ENCODE measurements around the gene NALCN. TPM values are rescaled to one million over a fixed set of nuclear protein-coding genes. Genes with fewer than 3 reads are reported as not detected.

Gene NALCN
- total RNA-seq, 4 donors from 2014 or later = 0.67 to 2.0 (median 1.5) TPM

DNA sequence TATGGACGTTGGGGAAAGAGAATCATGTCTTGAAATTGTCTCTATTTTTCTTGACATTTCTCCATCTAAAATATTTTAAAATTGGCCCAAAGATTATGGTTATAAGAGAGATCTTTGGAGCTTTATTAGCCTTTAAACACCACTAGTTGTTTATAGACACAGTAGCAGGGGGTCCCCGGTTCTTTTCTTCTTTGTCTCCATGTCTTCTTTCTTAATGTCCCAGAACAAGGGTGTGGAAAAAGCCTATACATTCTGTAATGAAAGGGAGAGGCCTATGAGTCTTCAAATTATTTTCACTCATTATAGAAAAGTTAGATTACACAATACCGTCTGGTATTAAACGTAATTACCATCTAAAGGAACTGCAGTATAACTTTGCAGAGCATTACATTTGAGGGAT is 300.0 kb downstream of the NALCN start:
- 52% methylated on average over 4 of the region's 4 CpGs for WGBS, 2 donors
- no peak for DNase-seq (ENCODE audit: low spot score in 2 of 2)
- TF ChIP-seq POLR2A (IDR thresholded peaks at IDR 0.05) = no peak
- TF ChIP-seq, protein P1, sequence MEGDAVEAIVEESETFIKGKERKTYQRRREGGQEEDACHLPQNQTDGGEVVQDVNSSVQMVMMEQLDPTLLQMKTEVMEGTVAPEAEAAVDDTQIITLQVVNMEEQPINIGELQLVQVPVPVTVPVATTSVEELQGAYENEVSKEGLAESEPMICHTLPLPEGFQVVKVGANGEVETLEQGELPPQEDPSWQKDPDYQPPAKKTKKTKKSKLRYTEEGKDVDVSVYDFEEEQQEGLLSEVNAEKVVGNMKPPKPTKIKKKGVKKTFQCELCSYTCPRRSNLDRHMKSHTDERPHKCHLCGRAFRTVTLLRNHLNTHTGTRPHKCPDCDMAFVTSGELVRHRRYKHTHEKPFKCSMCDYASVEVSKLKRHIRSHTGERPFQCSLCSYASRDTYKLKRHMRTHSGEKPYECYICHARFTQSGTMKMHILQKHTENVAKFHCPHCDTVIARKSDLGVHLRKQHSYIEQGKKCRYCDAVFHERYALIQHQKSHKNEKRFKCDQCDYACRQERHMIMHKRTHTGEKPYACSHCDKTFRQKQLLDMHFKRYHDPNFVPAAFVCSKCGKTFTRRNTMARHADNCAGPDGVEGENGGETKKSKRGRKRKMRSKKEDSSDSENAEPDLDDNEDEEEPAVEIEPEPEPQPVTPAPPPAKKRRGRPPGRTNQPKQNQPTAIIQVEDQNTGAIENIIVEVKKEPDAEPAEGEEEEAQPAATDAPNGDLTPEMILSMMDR (IDR thresholded peaks at IDR 0.05) = no peak
- H3K4me3 ChIP-seq (ENCODE audit: low read depth, poor library complexity, severe bottlenecking) = no peak overlapping the region
- intact Hi-C loops (cut with DNase I; ENCODE audit: low total_unique reads) = no loop called here

DNA sequence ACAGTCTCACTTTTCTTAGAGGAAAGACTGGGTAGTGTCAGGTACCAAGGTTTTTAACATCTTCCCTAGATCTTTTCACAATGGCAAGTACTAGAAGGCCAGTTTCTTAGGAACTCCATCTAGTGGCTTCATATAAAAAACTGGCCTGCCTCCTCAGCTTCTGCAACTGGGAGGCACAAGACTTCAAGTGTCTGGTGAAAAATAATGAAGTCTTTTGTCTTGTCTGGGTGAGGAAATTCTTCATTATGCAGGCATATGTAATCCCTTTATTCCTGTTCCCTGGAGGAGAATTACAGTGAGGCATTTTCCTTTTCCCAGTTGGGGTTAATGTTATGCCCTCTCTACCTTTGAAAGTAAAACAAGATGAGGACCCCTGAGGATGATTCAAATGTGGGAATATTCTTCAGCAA is 300.5 kb downstream of the NALCN start:
- no peak for DNase-seq (ENCODE audit: low spot score in 2 of 2)

DNA sequence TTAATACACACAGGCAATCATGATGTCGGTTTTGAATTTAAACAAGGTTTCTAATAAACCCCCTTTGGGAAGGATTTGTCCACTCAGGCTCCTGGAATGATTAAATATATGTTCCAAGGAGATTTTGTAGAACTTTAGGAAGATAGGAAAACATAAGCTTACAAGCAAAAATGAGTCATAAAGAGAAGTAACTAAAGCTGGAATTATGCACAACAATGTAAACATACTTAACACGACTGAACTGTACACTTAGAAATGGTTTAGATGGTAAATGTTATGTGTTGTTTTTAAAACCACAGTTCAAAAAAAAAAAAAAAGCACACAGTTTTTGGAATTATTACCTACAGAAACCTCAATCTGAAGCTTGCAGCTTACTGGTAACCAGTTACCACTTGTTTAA is 304.4 kb downstream of the NALCN start:
- no peak for DNase-seq (ENCODE audit: low spot score in 2 of 2)
- TF ChIP-seq POLR2A (IDR thresholded peaks at IDR 0.05) = no peak
- TF ChIP-seq, protein P1 (IDR thresholded peaks at IDR 0.05) = no peak
- WGBS, 2 donors = 80 to 81% methylated on average over 2 of the region's 2 CpGs
- no peak overlapping the region for H3K4me3 ChIP-seq (ENCODE audit: low read depth, poor library complexity, severe bottlenecking)
- intact Hi-C loops (cut with DNase I; ENCODE audit: low total_unique reads) = no loop called here

More for the DNA sequence above, 300.5 kb downstream of the NALCN start:
- H3K4me3 ChIP-seq (ENCODE audit: low read depth, poor library complexity, severe bottlenecking) = no peak overlapping the region
- TF ChIP-seq POLR2A (IDR thresholded peaks at IDR 0.05) = no peak
- TF ChIP-seq, protein P1 (IDR thresholded peaks at IDR 0.05) = no peak
- intact Hi-C loops (cut with DNase I; ENCODE audit: low total_unique reads) = no loop called here

DNA sequence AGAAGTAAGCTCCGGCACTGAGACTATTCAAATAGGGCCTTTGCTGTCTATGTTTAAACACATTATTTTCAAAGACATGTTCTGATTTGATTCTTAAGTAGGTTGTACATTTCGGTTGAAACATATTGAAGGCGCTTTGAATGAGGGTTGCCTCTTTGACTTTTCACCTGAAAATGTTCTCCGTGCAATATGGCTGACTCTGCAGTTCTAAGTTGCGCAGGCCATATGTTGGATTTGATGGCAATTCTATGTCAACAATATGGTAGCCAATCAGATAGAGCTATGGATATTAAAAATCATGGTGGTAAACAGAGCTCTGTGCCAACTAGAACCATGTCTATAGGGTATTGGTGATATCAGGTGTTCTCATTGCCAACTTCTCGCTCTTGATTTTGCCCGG is 307.3 kb downstream of the NALCN start:
- H3K4me3 ChIP-seq (ENCODE audit: low read depth, poor library complexity, severe bottlenecking) = no peak overlapping the region
- TF ChIP-seq, protein P1 (IDR thresholded peaks at IDR 0.05) = no peak
- TF ChIP-seq POLR2A (IDR thresholded peaks at IDR 0.05) = no peak
- no peak for DNase-seq (ENCODE audit: low spot score in 2 of 2)
- intact Hi-C loops (cut with DNase I; ENCODE audit: low total_unique reads) = no loop called here
- WGBS, 2 donors = 85 to 90% methylated on average over 7 of the region's 7 CpGs

DNA sequence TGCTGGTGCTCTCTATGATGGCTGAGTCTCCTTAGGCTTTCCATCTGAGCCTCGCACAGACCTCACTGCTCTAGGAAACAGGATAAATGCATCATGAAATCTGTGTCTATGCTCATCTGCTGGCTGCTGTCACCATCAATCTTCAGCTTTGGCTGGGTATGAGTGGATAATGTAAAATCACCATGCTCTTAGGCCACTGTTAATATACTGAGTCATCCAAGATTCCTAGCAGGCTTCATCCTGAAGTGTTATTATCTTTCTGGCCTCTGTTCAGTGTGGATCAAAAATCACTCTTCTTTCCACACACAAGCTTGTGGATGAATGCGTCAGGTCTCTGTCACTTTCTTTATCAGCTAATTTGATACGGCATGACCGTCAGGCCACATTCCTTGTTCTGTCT is 317.4 kb downstream of the NALCN start:
- TF ChIP-seq, protein P1 (IDR thresholded peaks at IDR 0.05) = no peak
- no peak for TF ChIP-seq POLR2A (IDR thresholded peaks at IDR 0.05)
- intact Hi-C loops (cut with DNase I; ENCODE audit: low total_unique reads) = no loop called here
- H3K4me3 ChIP-seq (ENCODE audit: low read depth, poor library complexity, severe bottlenecking) = no peak overlapping the region
- WGBS, 2 donors = 94 to 95% methylated on average over 4 of the region's 4 CpGs
- DNase-seq (ENCODE audit: low spot score in 2 of 2) = no peak

DNA sequence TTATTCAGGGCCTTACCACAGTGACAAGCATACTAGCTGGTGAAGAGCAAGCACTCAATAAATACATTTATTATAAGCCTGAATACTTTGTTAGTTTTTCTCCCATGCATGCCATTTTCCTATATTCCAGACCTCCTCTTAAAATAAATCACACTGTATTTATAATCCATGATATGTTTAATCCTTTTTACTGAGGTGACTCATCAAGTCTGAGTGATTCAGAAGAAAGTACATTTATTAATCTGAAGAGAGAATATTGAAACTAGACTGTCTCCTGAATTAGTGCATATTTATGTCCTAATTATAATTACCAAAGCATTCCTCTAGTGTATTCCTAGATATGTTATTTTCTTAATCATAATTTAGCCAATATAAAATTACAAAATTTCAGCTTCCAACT is 323.3 kb downstream of the NALCN start:
- TF ChIP-seq, protein P1 (IDR thresholded peaks at IDR 0.05) = no peak
- no peak for TF ChIP-seq POLR2A (IDR thresholded peaks at IDR 0.05)
- intact Hi-C loops (cut with DNase I; ENCODE audit: low total_unique reads) = no loop called here
- DNase-seq (ENCODE audit: low spot score in 2 of 2) = no peak
- H3K4me3 ChIP-seq (ENCODE audit: low read depth, poor library complexity, severe bottlenecking) = no peak overlapping the region

All from lower leg skin (tissue), 4 donors.